B cell (primary cell): Measurements from ENCODE around the gene KDM6B. TPM values are rescaled to one million over a fixed set of nuclear protein-coding genes. Genes with fewer than 3 reads are reported as not detected.

Source experiments
- ATAC-seq: fragments of 200-7000 bp; cut with Tn5 transposase; one replicate; pipeline ENCODE4 v1.10.0; 2021; ENCODE audit warnings: low read depth, mild to moderate bottlenecking, moderate number of reproducible peaks, moderate library complexity
- CTCF ChIA-PET: fragments of 350-600 bp; sonication (Branson Sonifier 250); formaldehyde crosslinking; loops from one replicate; lab custom pipeline; 2021; ENCODE audit warnings: antibody characterized with exemption, inconsistent platforms; lab: Charles Lee
- POLR2A ChIA-PET: fragments of 350-600 bp; sonication (Branson Sonifier 250); formaldehyde crosslinking; loops from one replicate; lab custom pipeline; 2021; ENCODE audit warnings: antibody characterized with exemption; lab: Charles Lee
- DNase-seq: peaks from one replicate; pipeline ENCODE4 v3.0.0; 2013
- H2AFZ ChIP-seq: 2 replicates; pipeline ENCODE4 v1.6.1; 2012; ENCODE audit warnings: mild to moderate bottlenecking, low read depth, low read length; ENCODE audit not compliant: insufficient read depth, poor library complexity, severe bottlenecking
- H3K27ac ChIP-seq, 2 donors: 1 replicate in 1 of 2; 2 replicates in 1 of 2; pipeline ENCODE4 v1.5.1; 2012 to 2013; ENCODE audit warnings: low read length in 2 of 2, mild to moderate bottlenecking in 2 of 2, moderate library complexity in 1 of 2
- H3K27me3 ChIP-seq, 4 experiments: fragments of 200-600 bp in 1 of 4; sonication (generic) in 1 of 4; replicated peaks in 1 of 4; 1 replicate in 2 of 4; 2 replicates in 2 of 4; pipeline versions ENCODE4 v1.6.1 to v1.7.0; 2013 to 2016; ENCODE audit warnings: low read length in 3 of 4, mild to moderate bottlenecking in 2 of 4, mixed read lengths in 1 of 4, moderate library complexity in 1 of 4; ENCODE audit not compliant: insufficient read depth in 4 of 4, control insufficient read depth in 3 of 4; ENCODE audit errors: control extremely low read depth in 1 of 4
- H3K36me3 ChIP-seq, 2 experiments: replicated peaks in 1 of 2; 1 replicate in 1 of 2; 2 replicates in 1 of 2; pipeline versions ENCODE4 v1.6.1 to v1.7.1; 2013; ENCODE audit warnings: low read length in 1 of 2; ENCODE audit not compliant: insufficient read depth in 2 of 2, control insufficient read depth in 1 of 2; ENCODE audit errors: control extremely low read depth in 1 of 2, extremely low read depth in 1 of 2
- H3K4me1 ChIP-seq, 2 donors: fragments of 200-600 bp in 1 of 2; sonication (generic) in 1 of 2; 1 replicate in 1 of 2; 2 replicates in 1 of 2; pipeline versions ENCODE4 v1.5.1 to v1.6.1; 2013 to 2017; ENCODE audit warnings: low read length in 2 of 2; ENCODE audit not compliant: control insufficient read depth in 2 of 2, insufficient read depth in 2 of 2
- H3K4me2 ChIP-seq: replicated peaks from 2 replicates; pipeline ENCODE3; 2012; ENCODE audit warnings: mild to moderate bottlenecking, low read depth, low read length; ENCODE audit not compliant: poor library complexity, severe bottlenecking
- H3K4me3 ChIP-seq, 5 experiments: fragments of 200-600 bp in 1 of 5; sonication (generic) in 1 of 5; 1 replicate in 3 of 5; 2 replicates in 2 of 5; pipeline versions ENCODE4 v1.5.1 to v1.7.0; 2011 to 2016; ENCODE audit warnings: low read length in 4 of 5, mild to moderate bottlenecking in 4 of 5, low read depth in 2 of 5, control low read depth in 1 of 5, moderate library complexity in 1 of 5; ENCODE audit not compliant: insufficient read depth in 1 of 5; ENCODE audit errors: control extremely low read depth in 1 of 5, extremely low read depth in 1 of 5
- H3K79me2 ChIP-seq: fragments of 200-600 bp; sonication (generic); one replicate; pipeline ENCODE4 v1.6.0; 2016; ENCODE audit warnings: low read length; ENCODE audit not compliant: control insufficient read depth, insufficient read depth
- H3K9ac ChIP-seq: fragments of 200-600 bp; sonication (generic); 2 replicates; pipeline ENCODE4 v1.6.1; 2017; ENCODE audit warnings: mild to moderate bottlenecking, low read length, moderate library complexity
- H3K9me3 ChIP-seq, 3 donors: one replicate each; pipeline versions ENCODE4 v1.6.1 to v1.7.1; 2013; ENCODE audit warnings: low read length in 2 of 3; ENCODE audit not compliant: control insufficient read depth in 2 of 3, insufficient read depth in 1 of 3; ENCODE audit errors: control extremely low read depth in 1 of 3
- H4K20me1 ChIP-seq: 2 replicates; pipeline ENCODE4 v1.6.0; 2012; ENCODE audit warnings: mild to moderate bottlenecking, low read length; ENCODE audit not compliant: insufficient read depth, control insufficient read depth, poor library complexity, severe bottlenecking
- H3K27ac Mint-ChIP-seq: one replicate; pipeline ENCODE4 v1.8.0; 2021; ENCODE audit warnings: mixed read lengths
- H3K27me3 Mint-ChIP-seq: one replicate; pipeline ENCODE4 v1.8.0; 2021; ENCODE audit warnings: mixed read lengths
- H3K4me1 Mint-ChIP-seq: one replicate; pipeline ENCODE4 v1.8.0; 2021; ENCODE audit warnings: mixed read lengths
- H3K4me3 Mint-ChIP-seq: one replicate; pipeline ENCODE4 v1.8.0; 2021; ENCODE audit warnings: mixed read lengths
- H3K9me3 Mint-ChIP-seq: one replicate; pipeline ENCODE4 v1.8.0; 2022; ENCODE audit warnings: mixed read lengths; ENCODE audit not compliant: insufficient read depth
- CTCF ChIP-seq: fragments of 200-600 bp; IDR thresholded peaks from one replicate; pipeline ENCODE4 v1.8.0; 2022; ENCODE audit warnings: antibody characterized with exemption, mild to moderate bottlenecking
- EZH2 ChIP-seq: IDR thresholded peaks from 2 replicates; pipeline ENCODE4 v1.6.1; 2012; ENCODE audit warnings: borderline replicate concordance, low read depth, mild to moderate bottlenecking, moderate library complexity, low read length; ENCODE audit not compliant: insufficient read depth, poor library complexity, severe bottlenecking
- WGBS: methylation state at CpG from one replicate; pipeline ENCODE4 v1.1.5; 2013; ENCODE audit warnings: missing lambda C conversion rate; ENCODE audit not compliant: insufficient coverage; 5-methylcytosine and 5-hydroxymethylcytosine counted together
- intact Hi-C: fragments of 100-400 bp; cut with micrococcal nuclease; formaldehyde crosslinking; loops from one replicate; pipeline ENCODE4 v1.10.0; 2022
- polyA plus RNA-seq: library from polyadenylated mRNA; depleted of rRNA; stranded (reverse); fragments of >200 nt; gene quantifications from 2 replicates; pipeline ENCODE4 v1.2.3, GENCODE V29; 2012
- total RNA-seq, 2 donors: library from RNA; stranded (reverse); fragments of 120-200 nt in 1 of 2; gene quantifications; 1 replicate in 1 of 2; 2 replicates in 1 of 2; pipeline versions ENCODE4 v1.2.3 to v1.2.4, GENCODE V29; 2013 to 2022

Gene KDM6B
- total and polyA plus RNA-seq, 2 donors (not counting 1 experiment from before 2014, with no cell fraction given) = 18.6 to 110 TPM

DNA sequence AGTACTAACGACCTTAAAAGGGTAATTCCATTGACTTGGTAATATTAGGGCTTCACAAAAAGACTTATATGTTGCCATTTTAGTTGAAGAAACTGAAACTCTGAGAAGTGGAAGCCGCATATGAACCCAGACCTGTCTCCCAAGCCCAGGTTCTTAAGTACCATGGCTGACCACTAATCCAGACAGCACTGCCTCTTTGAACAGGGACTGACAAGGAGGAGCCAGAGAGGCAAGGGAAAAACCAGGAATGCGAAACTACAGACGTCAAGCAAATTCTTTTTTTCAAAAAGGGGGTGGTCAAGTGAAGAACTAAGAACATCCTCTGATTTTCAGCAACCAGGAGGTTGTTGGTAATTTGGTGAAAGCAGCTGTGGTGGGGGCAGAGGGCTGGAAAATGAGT, 39.0 kb downstream of the KDM6B start:
- intact Hi-C loops = no loop called here
- H3K9me3 Mint-ChIP-seq = no peaks in the 10 kb centered on the region
- Histone ChIP-seq H3K36me3 (no peaks in the 10 kb centered on the region), H3K9me3 (no peaks in the 10 kb centered on the region), H4K20me1 (no peaks in the 10 kb centered on the region), H3K79me2 (no peaks in the 10 kb centered on the region), H3K4me3 (no peak overlapping the region), H3K4me1 (peaks cover 0 to 7% of the 10 kb centered on the region in 2 donors), H2AFZ (no peak overlapping the region), H3K4me2 (no peak overlapping the region), H3K9ac (no peak overlapping the region), H3K27me3 (no peaks in the 10 kb centered on the region), H3K27ac (no peak overlapping the region)
- ATAC-seq (no peak), DNase-seq (no peak)
- no peak overlapping the region for H3K27ac Mint-ChIP-seq
- WGBS = 93% methylated on average over 2 of the region's 4 CpGs
- peaks cover 6% of the 10 kb centered on the region for H3K4me1 Mint-ChIP-seq
- ChIA-PET CTCF (interaction anchor here (0.6 kb wide), 1 partner anchor 636 kb away, joined by 3 read pairs; no protein-coding TSS in a partner anchor), POLR2A (no interaction called here)
- no peak overlapping the region for H3K4me3 Mint-ChIP-seq
- TF ChIP-seq EZH2 (no peak), CTCF (no peak)
- H3K27me3 Mint-ChIP-seq = no peaks in the 10 kb centered on the region

DNA sequence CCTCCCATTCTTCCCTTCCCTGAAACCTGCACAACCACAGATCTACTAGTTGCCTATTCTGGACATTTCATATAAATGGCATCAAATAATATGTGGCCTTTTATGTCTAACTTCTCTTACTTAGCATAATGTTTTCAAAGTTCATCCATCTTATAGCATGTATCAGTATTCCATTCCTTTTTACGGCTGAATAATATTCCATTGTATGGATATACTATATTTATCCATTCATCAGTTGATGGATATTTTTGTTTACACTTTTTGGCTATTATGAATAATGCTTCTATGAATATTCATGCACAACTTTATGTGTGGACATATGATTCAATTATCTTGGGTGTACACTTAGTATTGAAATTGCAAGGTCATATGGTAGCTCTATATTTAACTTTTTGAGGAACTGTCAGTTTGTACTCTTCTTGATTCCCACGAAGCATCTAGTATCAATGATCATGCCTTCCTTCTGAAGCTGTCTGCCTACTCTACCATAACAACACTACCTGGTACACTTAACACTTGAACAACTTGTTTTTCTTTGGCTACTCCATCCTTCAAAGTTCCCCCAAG, 41.9 kb downstream of the KDM6B start:
- no peaks in the 10 kb centered on the region for H3K27me3 ChIP-seq
- Mint-ChIP-seq H3K27me3 (no peaks in the 10 kb centered on the region), H3K9me3 (no peaks in the 10 kb centered on the region), H3K4me1 (peaks cover 6% of the 10 kb centered on the region), H3K4me3 (no peak overlapping the region), H3K27ac (no peak overlapping the region)
- no peak overlapping the region for H3K4me3 ChIP-seq
- no peak overlapping the region for H3K4me2 ChIP-seq
- H3K79me2 ChIP-seq = peaks cover 5% of the 10 kb centered on the region
- ChIA-PET CTCF (interaction anchor here (0.7 to 2.2 kb wide), 7 partner anchors 8 to 114 kb away, joined by 3 to 9 read pairs (median 3); partner anchors contain the start of genes NAA38 and RNF227), POLR2A (no interaction called here)
- H2AFZ ChIP-seq = no peak overlapping the region
- intact Hi-C loops = no loop called here
- DNase-seq = no peak
- TF ChIP-seq CTCF (no peak), EZH2 (no peak)
- no peaks in the 10 kb centered on the region for H3K9me3 ChIP-seq
- no peaks in the 10 kb centered on the region for H3K36me3 ChIP-seq
- H3K27ac ChIP-seq = no peak overlapping the region
- H3K9ac ChIP-seq = no peak overlapping the region
- no peak for ATAC-seq
- H4K20me1 ChIP-seq = no peaks in the 10 kb centered on the region
- H3K4me1 ChIP-seq = peaks cover 10 to 19% of the 10 kb centered on the region in 2 donors
- 40% methylated on average over 1 of the region's 2 CpGs for WGBS
